BE2C (cell line): ENCODE data around the gene U2AF1. TPM values are rescaled to one million over a fixed set of nuclear protein-coding genes. Genes with fewer than 3 reads are reported as not detected.
"Not testable (repeated sequence)": the region's sequence is repeated elsewhere in the genome, so short reads cannot be mapped to it uniquely, and the experiment has no call there.

Experiments used
- DNase-seq: peaks from one replicate; pipeline ENCODE4 v3.0.0-alpha.2; 2020
- H3K27me3 ChIP-seq: fragments of 250-450 bp; sonication (Bioruptor Pico); 2 replicates; pipeline ENCODE4 v1.5.1; 2020; ENCODE audit warnings: mild to moderate bottlenecking
- H3K36me3 ChIP-seq: fragments of 250-450 bp; sonication (Bioruptor Pico); 2 replicates; pipeline ENCODE4 v1.5.1; 2020; ENCODE audit warnings: mild to moderate bottlenecking
- H3K4me1 ChIP-seq: fragments of 250-450 bp; sonication (Bioruptor Pico); 2 replicates; pipeline ENCODE4 v1.5.1; 2020
- H3K4me3 ChIP-seq: 2 replicates; pipeline ENCODE4 v1.5.1; 2011; ENCODE audit warnings: low read depth, low read length
- H3K9me3 ChIP-seq: fragments of 250-450 bp; sonication (Bioruptor Pico); 2 replicates; pipeline ENCODE4 v1.5.1; 2020
- polyA plus RNA-seq: library from polyadenylated mRNA; unstranded; fragments of >200 nt; gene quantifications from one replicate; pipeline ENCODE4 v1.2.1, GENCODE V29; 2012; ENCODE audit warnings: low read depth, missing spikeins; ENCODE audit not compliant: insufficient read length, insufficient read depth

U2AF1 gene, protein sequence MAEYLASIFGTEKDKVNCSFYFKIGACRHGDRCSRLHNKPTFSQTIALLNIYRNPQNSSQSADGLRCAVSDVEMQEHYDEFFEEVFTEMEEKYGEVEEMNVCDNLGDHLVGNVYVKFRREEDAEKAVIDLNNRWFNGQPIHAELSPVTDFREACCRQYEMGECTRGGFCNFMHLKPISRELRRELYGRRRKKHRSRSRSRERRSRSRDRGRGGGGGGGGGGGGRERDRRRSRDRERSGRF
- 140 TPM for polyA plus RNA-seq

DNA sequence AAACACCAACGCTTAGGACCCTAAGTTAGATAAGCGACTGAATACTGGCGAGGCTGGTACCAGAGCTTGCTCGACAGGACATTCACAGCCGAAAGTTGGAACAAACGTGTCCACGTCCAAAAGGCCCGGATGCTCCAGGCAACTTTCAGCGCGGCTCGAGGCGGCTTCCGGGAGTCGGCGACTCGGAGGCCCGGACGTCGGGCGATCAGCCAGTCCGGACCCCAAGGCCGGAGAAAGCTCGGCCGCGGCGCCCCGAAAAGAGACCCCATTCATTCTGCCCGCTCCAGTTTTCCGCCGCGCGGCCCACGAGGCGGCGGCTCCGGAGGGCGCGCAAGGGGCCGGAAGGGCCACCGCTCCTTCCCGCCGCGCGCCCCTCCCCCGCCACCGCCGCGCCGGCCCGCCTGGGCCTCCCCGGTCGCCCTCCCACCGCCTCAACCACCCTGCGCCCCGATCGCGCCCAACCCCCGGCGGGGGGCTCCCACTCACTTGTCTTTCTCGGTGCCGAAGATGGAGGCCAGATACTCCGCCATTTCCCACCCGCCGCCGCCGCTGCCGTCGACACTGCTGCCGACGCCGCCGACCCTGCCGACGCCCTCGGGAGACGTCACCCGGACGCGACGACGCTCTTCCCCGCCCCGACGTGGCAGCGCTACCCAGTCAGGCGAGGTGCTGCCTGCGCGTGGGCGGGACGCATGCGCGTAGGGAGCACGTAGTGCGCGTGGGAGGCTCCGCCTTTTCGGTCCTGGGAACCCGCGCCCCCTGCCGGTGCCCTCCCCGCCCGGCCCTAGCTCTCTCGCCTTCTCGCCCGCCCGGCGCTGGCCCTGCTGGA lies at the start of gene U2AF1:
TSS of gene U2AF1 (minus strand) at position 606 of the 829 bp plus-strand sequence. CDS start at position 530, 76 bp downstream.
- peak; percentile 69 for DNase-seq
- H3K27me3 ChIP-seq, H3K9me3 ChIP-seq, H3K4me1 ChIP-seq, H3K36me3 ChIP-seq: not testable (repeated sequence)
- peak within 1 kb of the TSS; percentile 54 for H3K4me3 ChIP-seq

DNA sequence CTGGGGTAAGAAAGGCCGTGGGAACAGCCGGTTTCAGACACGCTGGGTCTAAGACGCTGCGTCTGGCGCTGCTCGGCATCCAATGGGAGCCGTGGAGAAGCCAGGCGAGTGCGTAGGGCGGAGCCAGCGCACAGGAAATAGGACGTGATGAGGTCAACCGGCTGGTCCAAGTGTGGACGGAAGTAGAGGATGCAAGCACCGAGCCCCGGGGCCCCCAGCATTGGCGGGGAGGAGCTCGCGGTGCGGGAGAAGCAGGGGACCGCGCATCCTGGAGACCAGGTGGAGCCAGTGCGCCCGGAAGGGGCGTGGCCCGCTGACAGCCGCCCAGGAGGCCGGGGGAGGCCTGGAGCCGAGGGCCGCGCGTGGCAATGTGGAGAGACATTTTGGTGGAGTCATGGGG lies 46.2 kb upstream of the U2AF1 start:
- not testable (repeated sequence) for H3K36me3 ChIP-seq, H3K27me3 ChIP-seq, H3K4me1 ChIP-seq, H3K9me3 ChIP-seq, H3K4me3 ChIP-seq, DNase-seq

DNA sequence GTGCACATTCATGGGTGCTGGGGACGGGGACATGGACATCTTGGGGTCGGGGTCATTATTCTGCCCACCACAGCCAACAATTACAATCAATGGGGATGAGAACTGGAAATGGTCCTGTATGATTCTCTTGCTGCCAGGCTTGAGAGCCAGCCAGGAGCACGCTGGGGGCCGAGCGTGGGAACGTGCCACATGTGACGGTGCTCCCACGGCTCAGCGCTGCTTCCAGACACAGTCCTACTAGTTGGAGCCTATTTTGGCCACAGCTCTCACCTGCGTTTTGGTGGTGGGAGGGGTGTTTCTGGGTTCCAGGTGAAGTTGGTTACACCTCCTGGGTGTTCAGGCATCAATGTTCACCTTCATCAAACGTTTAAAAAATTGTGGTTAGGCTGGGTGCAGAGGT lies 42.0 kb upstream of the U2AF1 start:
- H3K9me3 ChIP-seq, H3K4me1 ChIP-seq, H3K4me3 ChIP-seq, DNase-seq, H3K27me3 ChIP-seq, H3K36me3 ChIP-seq: not testable (repeated sequence)

DNA sequence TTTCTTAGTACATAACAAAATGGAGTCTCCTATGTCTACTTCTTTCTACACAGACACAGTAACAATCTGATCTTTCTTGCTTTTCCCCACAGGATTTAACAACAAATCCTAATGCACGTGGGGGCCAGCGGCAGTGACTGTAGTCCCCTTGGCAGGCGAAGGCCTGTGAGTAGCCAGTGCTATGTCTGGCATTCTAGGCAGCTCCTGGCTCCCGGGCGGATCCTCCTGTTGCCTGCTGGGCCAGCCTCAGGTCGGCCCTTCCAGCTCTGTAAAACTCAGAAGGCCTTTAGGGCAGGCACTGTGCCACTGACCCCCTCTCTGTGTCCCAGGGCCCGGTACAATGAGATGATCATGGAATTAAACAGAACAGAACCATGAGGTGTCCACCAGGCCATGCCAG lies 40.6 kb upstream of the U2AF1 start:
- not testable (repeated sequence) for H3K36me3 ChIP-seq, H3K4me1 ChIP-seq, H3K27me3 ChIP-seq, H3K4me3 ChIP-seq, DNase-seq, H3K9me3 ChIP-seq

DNA sequence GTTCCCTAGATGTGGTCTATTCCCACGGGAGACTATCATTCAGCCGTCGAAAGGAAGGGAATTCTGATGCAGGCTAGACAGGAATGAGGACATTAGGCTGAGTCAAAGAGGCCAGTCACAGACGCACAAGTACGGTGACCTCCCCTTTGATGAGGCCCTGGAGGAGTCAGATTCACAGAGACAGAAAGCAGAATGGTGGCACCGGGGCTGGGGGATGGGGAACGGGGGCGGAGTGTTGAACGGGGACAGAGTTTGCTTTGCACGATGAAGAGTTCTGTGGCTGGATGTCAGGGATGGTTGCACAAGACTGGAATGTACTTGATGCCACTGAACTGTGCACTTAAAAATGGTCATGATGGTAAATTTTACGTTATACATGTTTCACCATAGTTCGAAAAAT lies 39.3 kb upstream of the U2AF1 start:
- H3K36me3 ChIP-seq, H3K27me3 ChIP-seq, H3K4me3 ChIP-seq, H3K9me3 ChIP-seq, DNase-seq, H3K4me1 ChIP-seq: not testable (repeated sequence)

DNA sequence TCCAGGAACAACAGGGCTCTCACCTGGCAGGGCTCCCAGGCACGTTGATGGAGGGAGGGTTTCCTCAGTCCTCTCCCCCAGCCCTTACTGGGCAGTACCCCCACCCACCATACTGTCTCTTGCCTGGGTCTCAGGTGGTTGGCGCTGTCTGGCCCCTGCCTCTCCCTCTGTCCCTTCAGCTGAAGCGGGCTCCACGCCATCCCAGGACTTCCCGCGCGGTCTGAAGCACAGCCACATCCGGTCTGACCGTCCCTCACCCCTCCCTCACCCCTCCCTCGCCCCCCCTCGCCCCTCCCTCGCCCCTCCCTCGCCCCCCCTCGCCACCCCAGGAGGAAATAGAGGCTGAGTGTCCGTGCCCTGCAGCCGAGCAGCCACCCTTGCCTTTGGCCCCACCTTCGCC lies 34.0 kb upstream of the U2AF1 start:
- not testable (repeated sequence) for H3K4me1 ChIP-seq, H3K9me3 ChIP-seq

DNA sequence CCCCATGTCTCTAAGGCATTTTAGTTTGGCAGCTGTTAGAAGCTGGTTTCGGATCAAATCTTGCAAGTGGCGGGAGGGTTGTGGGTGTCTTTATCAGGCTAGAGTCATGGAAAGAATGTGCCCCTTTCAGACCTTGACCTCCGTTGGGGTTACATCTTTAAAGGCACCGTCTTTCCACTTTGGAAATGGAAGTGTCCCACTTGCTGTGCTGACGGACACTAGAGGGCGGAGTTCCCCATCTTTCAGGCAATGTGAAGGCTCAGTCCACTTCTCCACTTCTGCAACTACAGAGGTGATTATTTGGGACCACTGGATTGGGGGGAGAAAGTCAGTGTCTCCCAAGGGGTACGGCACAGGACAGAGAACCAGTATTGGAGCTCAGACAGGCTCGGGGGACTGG lies 31.6 kb upstream of the U2AF1 start:
- H3K4me3 ChIP-seq, H3K27me3 ChIP-seq, H3K36me3 ChIP-seq, H3K4me1 ChIP-seq, DNase-seq, H3K9me3 ChIP-seq: not testable (repeated sequence)

More for the DNA sequence above, 34.0 kb upstream of the U2AF1 start:
- not testable (repeated sequence) for H3K27me3 ChIP-seq, H3K4me3 ChIP-seq, DNase-seq, H3K36me3 ChIP-seq

DNA sequence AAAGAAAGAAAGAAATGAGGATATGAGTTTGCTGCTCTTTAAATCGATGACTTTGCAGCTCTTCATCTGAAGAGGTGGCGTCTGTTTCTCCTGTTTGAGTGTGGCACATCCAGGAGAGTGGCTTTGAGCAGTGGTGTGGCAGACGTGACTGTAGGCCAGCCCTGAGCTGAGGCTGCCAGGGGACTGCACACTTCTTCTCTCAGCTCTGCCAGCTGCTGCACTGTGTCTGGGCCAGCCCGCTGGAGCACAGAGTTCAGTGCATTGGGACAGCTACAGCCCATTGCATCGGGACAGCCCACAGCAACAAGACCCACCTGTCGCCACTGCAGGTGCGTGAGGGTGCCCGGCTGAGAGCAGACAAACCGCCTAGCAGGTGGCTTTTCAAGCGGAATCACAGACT lies 27.1 kb upstream of the U2AF1 start:
- H3K9me3 ChIP-seq, H3K4me1 ChIP-seq, H3K4me3 ChIP-seq, H3K27me3 ChIP-seq, DNase-seq, H3K36me3 ChIP-seq: not testable (repeated sequence)

DNA sequence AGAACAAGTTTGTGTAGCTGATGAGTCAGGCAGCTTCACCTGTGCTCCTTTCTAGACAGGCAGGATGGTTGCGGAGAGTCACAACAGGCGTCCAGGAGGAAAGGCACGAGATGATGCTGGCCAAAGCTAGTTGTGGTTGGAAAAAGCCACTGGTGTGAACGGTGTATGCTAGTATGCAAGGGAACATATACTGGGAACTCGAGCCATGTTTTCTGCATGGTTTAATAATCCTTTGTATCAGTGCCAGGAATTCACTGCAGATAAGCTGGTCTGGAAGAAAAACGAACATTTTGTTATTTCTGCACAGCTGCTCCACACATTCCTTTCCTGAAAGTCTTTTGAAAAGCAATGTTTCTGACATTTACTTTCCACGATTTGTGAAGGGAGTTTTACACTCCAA lies 22.7 kb upstream of the U2AF1 start:
- H3K4me1 ChIP-seq, H3K27me3 ChIP-seq, DNase-seq, H3K36me3 ChIP-seq, H3K9me3 ChIP-seq, H3K4me3 ChIP-seq: not testable (repeated sequence)

DNA sequence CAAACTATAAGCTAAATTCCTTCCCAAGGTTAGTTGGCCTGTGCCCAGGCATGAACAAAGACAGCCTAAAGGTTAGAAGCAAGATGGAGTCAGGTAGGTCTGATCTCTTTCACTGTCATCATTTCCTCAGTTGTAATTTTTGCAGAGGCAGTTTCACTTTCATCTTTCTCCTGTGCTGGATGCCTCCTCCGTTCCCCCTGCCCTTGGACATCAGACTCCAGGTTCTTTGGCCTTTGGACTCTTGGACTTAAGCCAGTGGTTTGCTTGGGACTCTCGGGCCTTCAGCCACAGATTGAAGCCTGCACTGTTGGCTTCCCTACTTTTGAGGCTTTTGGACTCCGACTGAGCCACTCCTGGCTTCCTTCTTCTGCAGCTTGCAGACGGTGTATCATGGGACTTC lies 8.6 kb upstream of the U2AF1 start:
- H3K4me3 ChIP-seq, H3K4me1 ChIP-seq, H3K9me3 ChIP-seq: not testable (repeated sequence)

DNA sequence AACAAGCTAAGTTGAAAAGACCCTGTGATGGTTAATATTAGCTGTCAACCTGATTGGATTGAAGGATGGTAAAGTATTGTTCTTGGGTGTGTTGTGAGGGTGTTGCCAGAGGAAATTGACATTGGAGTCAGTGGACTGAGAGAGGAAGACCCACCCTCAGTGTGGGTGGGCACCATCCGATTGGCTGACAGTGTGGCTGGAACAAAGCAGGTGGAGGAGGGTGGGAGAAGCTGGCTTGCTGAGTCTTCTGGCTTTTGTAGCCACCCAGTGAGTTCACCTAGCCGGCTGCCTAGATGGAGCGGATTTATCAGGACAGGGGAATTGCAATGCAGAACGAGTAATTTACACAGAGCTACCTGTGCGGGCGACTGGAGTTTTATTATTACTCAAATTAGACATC lies 7.1 kb upstream of the U2AF1 start:
- not testable (repeated sequence) for DNase-seq, H3K4me1 ChIP-seq, H3K27me3 ChIP-seq, H3K9me3 ChIP-seq, H3K36me3 ChIP-seq, H3K4me3 ChIP-seq

More for the DNA sequence above, 8.6 kb upstream of the U2AF1 start:
- H3K27me3 ChIP-seq, DNase-seq, H3K36me3 ChIP-seq: not testable (repeated sequence)

DNA sequence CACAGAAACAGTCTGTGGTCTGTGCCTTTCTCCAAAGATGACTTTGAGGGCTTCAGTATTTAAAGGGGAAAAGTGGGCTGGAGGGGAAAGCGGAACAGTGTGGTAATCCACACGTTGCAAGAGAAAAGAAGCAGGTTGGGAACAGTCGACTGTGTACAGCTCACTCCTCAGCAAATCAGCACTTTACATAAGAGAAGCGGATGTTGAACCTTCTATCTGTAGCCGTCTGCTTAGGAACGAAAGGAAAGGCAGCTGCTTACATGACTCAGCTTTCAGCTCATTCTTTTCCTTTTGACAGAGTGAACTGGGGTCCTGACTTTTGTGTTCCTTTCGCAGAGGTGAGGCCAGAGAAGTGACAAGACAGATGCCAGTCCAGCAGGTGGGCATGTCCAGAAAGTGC lies 1.6 kb upstream of the U2AF1 start:
- H3K36me3 ChIP-seq, H3K4me1 ChIP-seq, DNase-seq, H3K4me3 ChIP-seq, H3K9me3 ChIP-seq, H3K27me3 ChIP-seq: not testable (repeated sequence)

DNA sequence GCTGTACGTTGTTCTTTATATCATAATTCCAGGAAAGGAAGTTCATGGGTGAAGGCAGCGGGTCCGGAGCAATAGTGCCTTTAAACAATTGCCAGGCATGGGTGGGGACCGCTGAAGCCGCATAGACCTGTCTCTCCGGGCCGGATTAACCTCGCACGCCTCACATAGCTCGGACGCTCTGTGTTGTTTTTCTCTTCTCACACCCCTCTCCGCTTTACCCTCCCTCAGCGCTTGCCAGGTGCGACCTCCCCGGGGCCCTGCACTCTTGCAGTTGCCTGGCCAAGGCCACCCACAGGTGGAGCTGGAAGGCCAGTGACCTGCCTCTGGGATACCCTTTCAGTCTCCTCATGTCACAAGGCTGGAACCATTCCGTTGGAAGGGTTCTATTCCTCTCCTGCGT lies 807 bp upstream of the U2AF1 start:
- H3K36me3 ChIP-seq, H3K27me3 ChIP-seq, DNase-seq, H3K9me3 ChIP-seq, H3K4me1 ChIP-seq, H3K4me3 ChIP-seq: not testable (repeated sequence)

DNA sequence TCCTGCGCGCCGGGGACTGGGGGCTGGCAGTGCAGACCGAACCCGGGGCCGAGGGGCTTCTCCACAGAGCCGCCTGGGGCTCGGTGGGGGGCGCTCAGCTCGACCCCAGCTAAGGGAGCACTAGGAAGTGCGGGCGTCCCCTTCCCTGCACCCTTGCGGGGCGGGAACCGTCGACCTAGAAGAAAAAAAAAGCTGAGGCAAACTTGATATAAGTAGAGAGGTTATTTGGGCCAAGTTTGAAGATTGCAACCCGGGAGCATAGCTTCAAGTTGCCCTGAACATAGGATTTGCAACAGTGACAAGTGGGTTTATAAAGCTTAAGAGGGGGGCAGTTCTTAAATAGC lies 396 bp upstream of the U2AF1 start:
- H3K27me3 ChIP-seq, H3K4me1 ChIP-seq, DNase-seq, H3K4me3 ChIP-seq, H3K36me3 ChIP-seq, H3K9me3 ChIP-seq: not testable (repeated sequence)

DNA sequence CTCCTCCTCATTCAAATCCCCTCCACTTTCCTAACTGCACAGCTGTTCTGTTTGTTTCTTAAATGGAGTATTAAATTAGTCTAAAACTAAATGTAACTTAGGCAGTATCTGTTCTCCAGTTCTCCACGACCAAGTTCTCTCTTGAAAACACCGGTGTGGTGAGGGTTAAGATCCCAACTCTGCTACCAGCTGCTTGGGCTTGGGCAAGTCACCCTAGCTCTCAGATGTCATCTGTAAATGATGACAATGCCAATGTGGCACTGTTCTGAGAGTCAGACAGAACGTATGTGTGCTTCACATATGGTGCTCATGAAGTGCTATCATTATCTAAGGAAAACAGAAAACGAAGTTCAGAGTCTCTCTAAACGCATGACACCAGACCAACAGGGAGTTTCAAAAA lies 2.7 kb downstream of the U2AF1 start:
- not testable (repeated sequence) for H3K36me3 ChIP-seq, DNase-seq, H3K9me3 ChIP-seq, H3K4me3 ChIP-seq, H3K4me1 ChIP-seq, H3K27me3 ChIP-seq

DNA sequence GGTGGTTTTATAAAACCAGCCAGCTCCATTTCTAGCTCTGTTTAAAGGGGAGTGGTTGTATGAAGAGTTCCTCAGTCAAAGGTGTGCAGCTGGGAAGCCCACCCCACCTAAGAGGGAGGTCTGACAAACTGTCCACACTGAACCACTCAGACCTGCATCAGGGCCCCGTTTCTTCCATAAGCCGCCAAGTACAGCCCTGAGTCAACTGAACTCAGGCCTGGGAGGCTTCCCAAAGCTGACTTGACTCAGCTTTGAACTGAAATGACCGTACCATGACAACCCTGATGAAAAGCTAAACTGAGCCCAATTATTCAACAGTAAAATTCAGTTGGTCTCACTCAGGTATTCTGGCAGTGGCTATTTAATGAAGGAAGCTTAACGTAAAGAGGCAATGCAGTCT lies 5.1 kb downstream of the U2AF1 start:
- DNase-seq, H3K4me1 ChIP-seq, H3K36me3 ChIP-seq, H3K27me3 ChIP-seq, H3K4me3 ChIP-seq, H3K9me3 ChIP-seq: not testable (repeated sequence)

DNA sequence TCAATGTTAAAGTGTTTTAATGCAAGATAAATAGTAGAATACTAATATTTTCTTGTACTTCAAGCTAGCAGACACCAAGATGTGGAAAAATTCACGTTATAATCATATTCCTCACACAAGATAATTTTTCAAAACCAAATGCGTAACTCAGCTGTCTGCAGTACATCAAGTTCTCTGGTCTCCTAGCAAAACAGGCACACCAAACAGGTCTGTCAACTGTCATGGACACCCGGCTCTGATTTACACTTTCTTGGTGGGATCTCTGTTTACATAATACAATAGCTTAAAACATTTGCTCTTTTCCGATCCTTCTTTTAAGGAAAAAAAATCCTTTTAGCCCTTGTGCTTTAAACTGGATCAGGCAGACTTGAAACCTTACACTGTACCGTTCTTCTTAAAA lies 5.7 kb downstream of the U2AF1 start:
- DNase-seq, H3K27me3 ChIP-seq, H3K9me3 ChIP-seq, H3K4me3 ChIP-seq, H3K4me1 ChIP-seq, H3K36me3 ChIP-seq: not testable (repeated sequence)
